Mononuclear cell (primary cell): Measurements from ENCODE around the gene ADRA2B. TPM values are rescaled to one million over a fixed set of nuclear protein-coding genes. Genes with fewer than 3 reads are reported as not detected.
"Not testable (repeated sequence)": the region's sequence is repeated elsewhere in the genome, so short reads cannot be mapped to it uniquely, and the experiment has no call there.

Experiments
- H3K27me3 ChIP-seq: 2 replicates; pipeline ENCODE4 v1.6.0; 2011; ENCODE audit warnings: low read length, control low read depth; ENCODE audit not compliant: insufficient read depth
- H3K4me1 ChIP-seq: 2 replicates; pipeline ENCODE4 v1.5.1; 2011; ENCODE audit warnings: mild to moderate bottlenecking, low read length, control low read depth; ENCODE audit not compliant: insufficient read depth
- H3K4me3 ChIP-seq: 2 replicates; pipeline ENCODE4 v1.5.1; 2011; ENCODE audit warnings: mild to moderate bottlenecking, low read length, moderate library complexity
- H3K9me3 ChIP-seq: 2 replicates; pipeline ENCODE4 v1.5.1; 2011; ENCODE audit warnings: low read depth, mild to moderate bottlenecking, control low read depth, low read length
- total RNA-seq: library from RNA; depleted of rRNA; stranded (reverse); fragments of >200 nt; gene quantifications from one replicate; pipeline ENCODE4 v1.2.3, GENCODE V29; 2012

ADRA2B gene
- 1.5 TPM for total RNA-seq

DNA sequence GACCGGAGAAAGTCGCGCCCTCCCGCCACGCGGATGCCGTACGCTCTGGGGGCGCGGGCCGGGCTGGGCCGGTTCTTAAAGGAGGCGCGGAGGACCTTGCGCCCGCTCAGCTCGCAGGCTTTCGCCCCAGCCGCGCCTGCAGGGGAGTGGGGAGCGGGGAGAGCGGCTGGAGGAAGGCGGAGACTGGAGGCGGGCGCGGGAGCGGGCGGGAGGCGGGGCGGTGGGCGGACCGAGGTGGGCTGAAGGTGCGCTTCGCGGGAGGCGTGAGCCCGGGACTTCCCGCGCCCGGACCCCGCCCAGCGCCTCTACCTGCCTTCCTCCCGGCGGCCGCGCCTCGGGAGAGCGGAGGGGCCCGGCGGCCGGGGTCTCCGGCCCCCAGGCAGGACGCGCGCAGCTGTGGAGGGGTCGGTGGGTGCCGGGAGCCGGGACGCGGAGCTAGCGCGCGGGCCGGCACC lies at the start of gene ADRA2B:
ADRA2B (minus strand) TSS at position 148 of the 455 bp plus-strand sequence. CDS start 422 bp downstream, outside the sequence.
- Histone ChIP-seq H3K4me1 (peaks cover 12% of the 10 kb centered on the region), H3K4me3 (peak within 1 kb of the TSS; percentile 35), H3K9me3 (no peaks in the 10 kb centered on the region), H3K27me3 (no peaks in the 10 kb centered on the region)

DNA sequence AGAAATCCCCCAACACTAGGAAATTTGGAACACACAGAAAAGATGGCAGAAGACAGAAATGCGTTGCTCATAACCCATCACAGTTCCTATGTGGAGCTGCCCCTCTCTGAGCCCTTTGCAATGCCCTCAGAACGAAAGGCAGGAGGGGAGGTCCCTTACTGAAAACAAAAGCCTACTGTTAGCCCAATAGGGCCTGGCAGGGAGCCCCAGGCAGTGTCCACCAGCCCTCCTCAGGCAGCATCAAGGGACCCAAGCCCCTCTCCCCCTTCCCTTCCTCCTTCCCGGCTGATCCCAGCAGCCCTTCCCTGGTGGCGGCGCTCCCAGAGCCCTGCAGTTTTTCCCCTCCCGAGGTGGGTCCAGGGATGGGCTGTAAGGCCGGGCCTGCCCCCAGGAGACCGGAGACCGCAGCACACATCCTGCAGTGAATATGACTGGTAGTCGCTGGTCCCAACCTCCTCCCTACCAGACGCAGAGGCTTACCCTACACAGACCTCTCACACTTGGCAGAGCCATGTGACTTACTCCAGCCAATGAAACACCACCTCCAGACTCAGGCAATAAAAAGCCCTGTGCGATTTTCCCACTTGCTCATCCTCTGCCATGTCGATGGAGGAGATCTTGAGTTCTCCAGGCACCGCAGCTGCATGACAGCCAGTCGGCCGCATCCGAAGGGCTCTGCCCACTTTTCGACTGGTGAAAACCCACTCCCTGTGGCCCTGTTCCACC lies 48.3 kb upstream of the ADRA2B start:
- no peak overlapping the region for H3K4me3 ChIP-seq
- H3K4me1 ChIP-seq: peaks cover 33% of the 10 kb centered on the region
- no peaks in the 10 kb centered on the region for H3K9me3 ChIP-seq
- no peaks in the 10 kb centered on the region for H3K27me3 ChIP-seq

DNA sequence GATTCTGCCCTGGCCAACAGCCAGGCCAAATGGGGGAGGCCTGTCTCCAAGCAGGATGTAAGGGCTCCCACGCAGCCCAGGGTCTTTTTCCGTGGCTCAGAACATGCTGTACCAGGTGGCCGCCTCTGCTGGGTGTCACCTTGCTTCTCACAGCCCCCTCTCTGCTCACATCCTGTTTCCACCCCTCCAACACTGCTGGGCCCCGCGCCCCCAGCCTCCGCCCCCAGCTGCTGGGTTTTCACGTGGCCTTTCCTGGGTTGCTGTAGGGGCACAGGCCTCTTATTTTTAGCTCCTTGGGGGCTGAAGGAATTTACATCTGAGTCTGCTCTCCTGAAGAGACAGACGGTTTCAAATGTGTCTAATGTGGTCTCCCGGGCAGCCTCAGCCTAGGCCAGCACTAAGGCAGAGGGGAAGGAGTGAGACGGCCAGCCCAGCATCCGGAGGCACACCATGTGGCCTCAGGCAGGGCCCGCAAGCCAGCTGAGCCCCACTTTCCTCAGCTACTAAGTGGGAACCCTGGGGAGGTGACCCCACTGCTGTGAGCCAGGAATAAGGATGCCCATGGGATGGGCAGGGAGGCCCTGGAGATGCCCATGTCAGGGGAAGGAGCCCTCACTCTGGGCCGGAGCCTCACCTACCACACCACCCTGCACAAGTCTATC lies 47.5 kb upstream of the ADRA2B start:
- Histone ChIP-seq H3K4me1 (peaks cover 37% of the 10 kb centered on the region), H3K9me3 (no peaks in the 10 kb centered on the region), H3K4me3 (no peak overlapping the region), H3K27me3 (no peaks in the 10 kb centered on the region)

DNA sequence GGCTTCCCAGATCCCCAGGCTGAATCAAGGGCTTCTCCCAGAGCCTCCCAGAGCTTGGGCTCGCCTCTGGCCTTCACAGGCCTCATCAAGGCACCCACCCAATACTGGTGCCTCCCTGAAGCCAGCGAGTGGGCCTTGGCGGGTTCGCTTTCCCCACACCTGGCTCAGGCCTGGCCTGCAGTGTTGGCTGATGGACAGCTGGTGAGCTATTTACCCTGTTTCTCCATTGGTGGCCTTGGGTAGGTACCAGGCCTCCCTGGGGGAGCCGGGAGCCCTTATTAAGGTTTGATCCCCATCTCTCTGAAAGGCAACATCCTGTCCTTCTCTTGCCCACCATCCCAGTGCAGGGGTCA lies 47.0 kb upstream of the ADRA2B start:
- Histone ChIP-seq H3K4me1 (peaks cover 42% of the 10 kb centered on the region), H3K4me3 (no peak overlapping the region), H3K27me3 (no peaks in the 10 kb centered on the region), H3K9me3 (no peaks in the 10 kb centered on the region)

DNA sequence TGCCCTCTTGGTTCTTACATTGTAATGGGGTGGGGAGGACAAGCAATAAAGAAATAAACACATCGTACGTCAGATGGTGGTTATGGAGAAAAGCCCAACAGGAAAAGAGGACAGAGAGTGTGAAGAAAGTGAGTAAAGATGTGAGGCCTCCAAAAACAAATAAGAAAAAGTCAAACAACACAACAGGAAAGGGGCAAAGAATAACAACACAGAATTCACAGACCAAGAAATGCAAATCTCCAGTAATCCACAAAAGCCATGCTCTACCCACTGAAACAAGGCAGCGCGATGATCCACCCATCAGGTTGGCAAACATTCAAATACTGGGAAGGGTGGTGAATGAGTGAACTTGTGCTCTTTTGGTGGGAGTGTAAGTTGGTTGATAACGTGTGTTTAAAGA lies 45.5 kb upstream of the ADRA2B start:
- no peaks in the 10 kb centered on the region for H3K9me3 ChIP-seq
- peaks cover 57% of the 10 kb centered on the region for H3K4me1 ChIP-seq
- no peak overlapping the region for H3K4me3 ChIP-seq
- no peaks in the 10 kb centered on the region for H3K27me3 ChIP-seq

DNA sequence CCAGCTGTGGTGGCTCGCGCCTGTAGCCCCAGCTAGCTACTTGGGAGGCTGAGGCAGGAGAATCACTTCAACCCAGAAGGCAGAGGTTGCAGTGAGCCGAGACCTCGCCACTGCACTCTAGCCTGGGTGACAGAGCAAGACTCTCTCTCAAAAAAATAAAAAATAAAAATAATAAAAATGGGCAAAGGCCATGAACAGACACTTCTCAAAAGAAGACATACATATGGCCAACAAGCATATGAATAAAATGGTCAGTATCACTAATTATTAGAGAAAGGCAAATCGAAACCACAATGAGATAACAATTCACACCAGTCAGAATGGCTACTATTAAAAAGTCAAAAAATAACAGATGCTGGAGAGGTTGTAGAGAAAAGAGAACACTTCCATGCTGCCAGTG lies 44.0 kb upstream of the ADRA2B start:
- H3K4me1 ChIP-seq: peaks cover 69% of the 10 kb centered on the region
- H3K4me3 ChIP-seq, H3K9me3 ChIP-seq, H3K27me3 ChIP-seq: not testable (repeated sequence)

DNA sequence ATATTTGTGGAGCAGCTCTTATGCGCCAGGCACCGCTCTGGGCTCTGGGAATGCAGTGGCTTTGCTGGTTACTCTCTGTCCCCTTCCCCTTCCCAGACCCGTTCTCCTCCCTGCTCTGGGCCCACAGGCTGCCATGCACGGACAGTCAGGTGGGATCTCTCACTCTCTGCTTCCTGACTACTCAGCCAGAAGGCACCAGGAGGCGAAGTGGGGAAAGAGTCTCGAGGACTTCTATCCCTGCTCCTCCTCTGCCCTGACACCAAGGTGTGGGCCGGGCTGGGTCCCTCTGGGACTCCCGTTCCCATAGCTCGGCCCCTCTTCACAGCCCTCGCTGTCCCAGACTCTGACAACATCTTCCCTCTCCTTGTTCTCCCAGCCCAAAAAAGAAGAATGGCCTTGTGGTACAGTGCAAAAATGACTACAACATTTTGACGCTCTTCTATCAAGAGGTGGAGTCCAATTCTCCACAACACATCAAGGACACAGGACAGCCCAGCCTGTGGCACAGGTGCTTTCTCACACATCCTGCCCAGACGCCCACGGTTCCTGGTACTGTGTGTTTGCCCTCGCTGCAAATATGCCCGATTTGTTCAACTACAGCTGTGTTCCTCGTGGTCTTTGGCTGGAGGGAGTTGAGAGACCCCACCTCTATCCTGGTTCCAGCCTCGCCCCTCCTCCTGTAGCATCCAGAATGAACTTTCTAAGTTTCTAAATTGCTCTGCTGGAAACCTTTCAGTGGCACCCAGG lies 42.9 kb upstream of the ADRA2B start:
- peaks cover 59% of the 10 kb centered on the region for H3K4me1 ChIP-seq
- no peaks in the 10 kb centered on the region for H3K27me3 ChIP-seq
- no peaks in the 10 kb centered on the region for H3K9me3 ChIP-seq
- no peak overlapping the region for H3K4me3 ChIP-seq

DNA sequence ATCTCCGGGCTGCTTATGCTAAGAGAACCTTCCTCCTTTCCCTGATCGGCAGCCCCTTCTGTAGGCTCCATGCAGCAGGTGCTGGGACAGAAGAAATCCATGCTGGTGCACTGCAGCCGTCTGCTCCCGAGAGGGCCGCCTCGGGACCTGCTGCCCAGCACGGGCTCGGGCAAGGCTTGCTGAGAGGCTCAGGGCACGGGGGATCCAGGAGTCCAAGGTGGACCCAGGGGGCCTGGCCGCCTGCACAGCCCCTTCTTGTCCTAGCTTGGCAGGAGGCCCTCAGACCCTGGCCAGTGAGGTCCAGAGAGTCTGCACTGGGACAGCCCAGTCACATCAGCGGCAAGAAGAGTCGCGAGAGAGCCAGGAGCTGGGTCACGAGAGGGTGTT lies 42.2 kb upstream of the ADRA2B start:
- Histone ChIP-seq H3K4me3 (no peak overlapping the region), H3K4me1 (peaks cover 52% of the 10 kb centered on the region), H3K27me3 (no peaks in the 10 kb centered on the region), H3K9me3 (no peaks in the 10 kb centered on the region)

DNA sequence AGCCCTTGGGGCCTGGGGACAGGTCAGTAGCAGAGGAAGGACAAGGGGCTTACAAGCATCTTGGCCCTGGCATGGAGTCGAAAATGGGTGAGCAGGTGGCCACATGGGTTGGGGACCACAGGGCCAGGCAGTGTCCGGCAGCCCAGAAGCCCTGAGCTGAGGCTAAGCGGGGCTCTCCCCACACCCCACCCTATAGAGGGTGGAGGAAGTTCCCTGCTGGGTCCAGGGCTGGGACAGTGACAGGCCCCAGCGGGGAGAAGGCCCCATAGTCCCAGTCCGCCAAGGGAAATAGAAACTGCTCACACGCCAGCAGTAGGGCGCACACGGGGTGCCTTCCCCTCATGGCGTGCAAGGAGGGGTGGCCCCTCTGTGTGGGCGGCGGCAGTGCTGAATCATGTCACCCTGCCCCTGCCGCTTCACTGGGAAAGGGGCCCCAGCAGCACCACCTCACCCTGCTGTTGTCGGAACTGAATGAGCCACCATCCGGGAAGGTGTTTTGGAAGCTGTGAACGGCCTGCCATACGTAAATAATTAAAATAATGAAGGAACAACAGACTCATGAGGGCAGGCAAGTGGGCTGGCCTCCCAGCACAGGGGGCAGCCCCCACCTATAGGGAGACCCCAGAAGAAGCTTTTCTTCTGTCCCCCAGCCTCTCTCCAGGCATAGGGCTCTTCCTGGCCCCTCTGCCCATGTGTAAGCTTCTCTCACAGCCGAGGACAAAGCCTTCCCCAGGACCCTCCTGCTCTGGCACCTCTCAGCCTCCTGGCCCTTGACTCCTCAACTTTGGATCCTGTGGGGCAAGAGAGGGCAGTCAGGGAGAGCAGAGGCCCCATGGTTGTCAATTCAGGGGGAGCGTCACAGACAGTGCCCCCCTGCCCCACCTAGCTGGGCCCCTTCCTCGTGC lies 41.5 kb upstream of the ADRA2B start:
- Histone ChIP-seq H3K27me3 (no peaks in the 10 kb centered on the region), H3K4me1 (peaks cover 46% of the 10 kb centered on the region), H3K4me3 (no peak overlapping the region), H3K9me3 (no peaks in the 10 kb centered on the region)

DNA sequence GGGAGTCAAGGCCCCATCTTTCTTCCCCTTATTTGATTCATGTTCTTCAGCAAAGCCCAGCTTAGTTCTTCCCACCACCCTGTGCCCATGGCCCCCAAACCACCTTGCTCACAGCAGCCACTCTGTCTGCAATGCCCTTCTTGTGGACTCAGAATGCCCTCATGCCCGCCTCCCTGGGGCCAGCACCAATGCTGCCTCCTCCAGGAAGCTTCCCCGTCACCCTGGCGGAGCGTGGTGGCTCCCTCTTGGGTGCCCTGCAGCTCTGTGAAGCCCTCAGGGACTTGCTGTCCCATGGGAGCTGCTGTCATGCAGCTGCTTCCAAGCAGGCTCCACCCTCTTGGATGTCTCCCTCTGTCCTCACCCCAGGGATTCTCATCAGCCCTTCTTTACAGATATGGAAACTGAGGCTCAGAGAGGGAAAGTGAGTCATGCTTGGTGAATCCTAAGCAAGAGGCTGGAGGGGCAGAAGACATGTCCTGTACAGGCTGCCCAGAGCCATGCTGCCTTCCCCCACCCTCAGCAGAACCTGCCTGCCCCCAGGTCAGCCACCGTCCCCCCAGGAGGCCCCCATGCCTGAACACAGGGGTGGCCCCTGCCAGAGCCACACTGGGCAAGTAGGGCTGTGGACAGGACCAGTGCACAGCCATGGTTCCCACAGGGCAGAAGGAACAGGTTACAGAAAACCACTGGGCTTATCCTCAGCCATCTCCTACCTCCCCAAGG lies 40.7 kb upstream of the ADRA2B start:
- no peaks in the 10 kb centered on the region for H3K27me3 ChIP-seq
- no peaks in the 10 kb centered on the region for H3K9me3 ChIP-seq
- H3K4me3 ChIP-seq: no peak overlapping the region
- peaks cover 39% of the 10 kb centered on the region for H3K4me1 ChIP-seq

DNA sequence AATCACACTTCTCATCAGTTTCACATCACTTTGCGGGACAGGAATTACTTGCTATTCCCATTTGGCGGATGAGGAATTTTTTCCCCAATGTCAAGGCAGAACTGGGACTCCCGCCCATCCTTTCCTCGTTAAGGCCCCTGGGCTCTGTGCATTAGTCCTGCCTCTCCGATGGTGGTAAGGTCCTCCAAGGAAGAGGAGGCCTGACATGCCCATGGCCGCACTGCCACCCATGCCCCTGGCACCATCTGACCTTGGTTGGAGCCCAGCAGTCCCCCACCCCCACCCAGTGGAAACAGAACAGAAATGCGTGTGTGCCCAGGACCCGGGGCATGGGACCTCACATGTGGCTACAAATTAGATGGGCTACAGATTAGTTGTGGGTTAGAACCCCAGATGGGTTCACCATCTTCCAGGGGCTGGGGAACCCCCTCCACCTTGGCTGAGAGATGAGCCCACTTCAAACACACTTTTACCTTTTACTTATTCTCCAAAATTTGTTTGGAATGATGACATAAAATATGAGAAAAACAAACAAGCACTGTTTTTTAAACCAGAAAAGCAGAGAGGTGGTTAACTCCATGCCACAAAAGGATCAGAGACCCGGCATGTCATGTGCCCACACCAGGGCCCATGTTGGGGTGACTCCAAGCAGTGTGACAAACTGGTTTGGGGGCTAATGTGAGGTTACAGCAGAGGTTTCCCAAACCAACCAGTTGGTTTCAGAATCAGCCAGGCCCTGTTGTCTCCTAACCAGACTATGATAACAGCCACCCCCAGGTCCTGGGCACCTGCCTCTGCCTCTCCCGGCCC lies 39.8 kb upstream of the ADRA2B start:
- H3K27me3 ChIP-seq: no peaks in the 10 kb centered on the region
- H3K4me1 ChIP-seq: peaks cover 41% of the 10 kb centered on the region

DNA sequence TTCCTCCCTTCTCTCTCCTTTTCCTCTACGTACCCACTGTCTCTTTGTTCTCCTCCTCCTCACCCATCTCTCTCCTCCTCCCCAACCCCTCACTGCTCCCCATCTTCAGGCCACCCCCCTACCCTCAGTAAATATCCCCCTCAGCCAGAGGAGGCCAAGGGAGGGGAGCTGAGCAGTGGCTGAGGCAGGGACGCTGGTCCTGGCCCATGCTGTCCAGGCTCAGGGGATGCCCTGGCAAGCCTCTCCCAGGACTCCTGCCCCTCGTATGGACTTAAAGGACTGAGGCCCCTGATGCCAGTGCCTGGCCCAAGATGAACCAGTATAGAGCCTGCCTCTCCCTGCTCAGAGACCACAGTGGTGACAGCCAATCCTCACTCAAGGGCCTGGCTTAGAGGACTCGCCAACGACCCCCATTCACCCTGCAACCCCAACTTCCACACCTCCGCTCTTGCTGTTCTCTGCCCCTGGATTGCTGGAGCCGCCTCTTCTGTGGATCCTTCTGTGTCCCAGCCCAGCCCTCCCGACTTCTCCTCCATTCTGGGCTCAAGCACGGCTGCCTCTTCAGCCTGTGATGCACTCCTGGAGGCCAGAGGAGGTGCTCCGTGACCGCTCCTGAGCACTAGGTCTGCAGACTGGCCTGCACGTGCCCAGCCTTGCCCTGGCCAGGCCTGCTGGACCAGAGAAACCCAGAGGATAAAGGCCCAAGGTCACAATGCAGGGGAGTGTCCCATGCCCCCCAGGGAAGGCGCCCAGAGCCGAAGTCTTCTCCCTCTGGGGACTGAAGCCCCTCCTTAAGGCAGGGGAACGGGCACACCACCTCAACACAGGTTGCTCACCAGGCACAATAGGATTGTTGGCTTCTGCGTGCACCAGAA lies 38.4 kb upstream of the ADRA2B start:
- H3K9me3 ChIP-seq: no peaks in the 10 kb centered on the region
- peaks cover 41% of the 10 kb centered on the region for H3K4me1 ChIP-seq
- H3K27me3 ChIP-seq: no peaks in the 10 kb centered on the region

More for the DNA sequence above, 39.8 kb upstream of the ADRA2B start:
- Histone ChIP-seq H3K4me3 (no peak overlapping the region), H3K9me3 (no peaks in the 10 kb centered on the region)

DNA sequence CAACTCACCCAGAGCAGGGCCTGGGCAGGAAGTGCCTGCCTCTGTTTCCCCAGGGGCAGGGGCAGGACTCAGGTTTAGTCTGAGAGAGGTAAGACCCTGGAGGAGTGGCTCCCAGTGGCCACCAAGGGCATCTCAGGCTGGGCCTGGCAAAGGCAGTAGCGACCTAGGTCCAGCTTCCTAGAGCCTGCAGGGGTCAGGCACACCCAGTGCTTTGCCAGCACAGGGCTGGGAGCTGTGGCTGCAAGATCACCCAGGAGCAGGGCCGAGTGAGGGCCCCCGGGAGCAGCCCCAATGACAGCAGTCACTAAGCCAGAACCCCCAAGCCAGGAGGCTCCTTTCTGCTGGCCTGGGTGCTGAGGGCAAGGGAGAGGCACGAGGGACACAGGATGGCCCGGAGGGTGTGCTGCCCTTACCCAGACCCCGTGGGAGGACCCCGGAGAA lies 37.6 kb upstream of the ADRA2B start:
- H3K4me1 ChIP-seq: peaks cover 40% of the 10 kb centered on the region
- H3K4me3 ChIP-seq: no peak overlapping the region

More for the DNA sequence above, 38.4 kb upstream of the ADRA2B start:
- H3K4me3 ChIP-seq: no peak overlapping the region

More for the DNA sequence above, 37.6 kb upstream of the ADRA2B start:
- Histone ChIP-seq H3K27me3 (no peaks in the 10 kb centered on the region), H3K9me3 (no peaks in the 10 kb centered on the region)
